Activated naive CD4-positive, alpha-beta T cell treated with Interleukin-2 at 50 U/mL for 16 hours (primary cell): ENCODE measurements around the gene RNF157.

Source experiments
- DNase-seq: peaks from one replicate; pipeline ENCODE4 v3.0.0-alpha.2; 2020

The RNF157 gene

GRCh38 chr17:76240461-76241203 lies at the start of gene RNF157:
TSS of gene RNF157 (minus strand) at chr17:76240493. CDS start at chr17:76240240, 253 bp downstream.
- peak; percentile 69 for DNase-seq

GRCh38 chr17:76281573-76282371 lies 41.5 kb upstream of the RNF157 start:
- DNase-seq, result no peak

GRCh38 chr17:76280650-76281049 lies 40.4 kb upstream of the RNF157 start:
- no peak for DNase-seq

DNA sequence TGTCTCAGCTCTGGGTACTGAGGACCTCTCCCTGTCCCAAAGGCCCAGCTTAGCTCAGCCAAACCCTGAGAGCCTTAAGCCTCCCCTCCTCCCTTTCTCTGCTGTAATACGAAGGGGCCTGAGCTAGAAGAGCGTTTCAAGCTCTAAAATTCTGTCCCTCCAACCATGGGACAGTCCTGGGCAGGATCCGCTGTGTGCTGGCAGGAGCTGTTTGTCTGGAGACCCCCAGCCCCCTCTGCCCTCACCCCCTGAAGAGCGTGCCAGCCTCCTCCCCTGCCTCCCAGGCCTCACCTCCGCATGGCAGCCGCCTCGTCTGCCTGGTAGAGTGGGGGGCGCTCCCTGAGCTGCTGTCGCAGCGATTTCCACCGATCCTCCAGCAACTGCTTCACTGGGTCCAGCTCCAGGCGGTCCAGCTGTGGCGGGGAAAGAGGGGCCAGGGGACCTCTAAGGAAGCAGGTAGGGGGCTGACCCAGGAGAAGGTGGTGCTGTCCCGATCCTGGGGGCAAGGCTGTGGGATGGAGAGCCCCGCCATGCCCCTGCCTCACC lies 39.5 kb upstream of the RNF157 start:
- no peak for DNase-seq

- peak; percentile 86 for DNase-seq
Observed at GRCh38 chr17:76278952-76279741, 38.9 kb upstream of the RNF157 start.

- DNase-seq, result no peak
Observed at GRCh38 chr17:76278268-76278908, 38.1 kb upstream of the RNF157 start.

- DNase-seq, result no peak
Observed at GRCh38 chr17:76277300-76278267, 37.3 kb upstream of the RNF157 start.

GRCh38 chr17:76276461-76277299 lies 36.4 kb upstream of the RNF157 start:
- DNase-seq, result no peak

- DNase-seq, result no peak
Observed at GRCh38 chr17:76276069-76276431, 35.8 kb upstream of the RNF157 start.

- no peak for DNase-seq
Observed at GRCh38 chr17:76275382-76276068, 35.2 kb upstream of the RNF157 start.

DNA sequence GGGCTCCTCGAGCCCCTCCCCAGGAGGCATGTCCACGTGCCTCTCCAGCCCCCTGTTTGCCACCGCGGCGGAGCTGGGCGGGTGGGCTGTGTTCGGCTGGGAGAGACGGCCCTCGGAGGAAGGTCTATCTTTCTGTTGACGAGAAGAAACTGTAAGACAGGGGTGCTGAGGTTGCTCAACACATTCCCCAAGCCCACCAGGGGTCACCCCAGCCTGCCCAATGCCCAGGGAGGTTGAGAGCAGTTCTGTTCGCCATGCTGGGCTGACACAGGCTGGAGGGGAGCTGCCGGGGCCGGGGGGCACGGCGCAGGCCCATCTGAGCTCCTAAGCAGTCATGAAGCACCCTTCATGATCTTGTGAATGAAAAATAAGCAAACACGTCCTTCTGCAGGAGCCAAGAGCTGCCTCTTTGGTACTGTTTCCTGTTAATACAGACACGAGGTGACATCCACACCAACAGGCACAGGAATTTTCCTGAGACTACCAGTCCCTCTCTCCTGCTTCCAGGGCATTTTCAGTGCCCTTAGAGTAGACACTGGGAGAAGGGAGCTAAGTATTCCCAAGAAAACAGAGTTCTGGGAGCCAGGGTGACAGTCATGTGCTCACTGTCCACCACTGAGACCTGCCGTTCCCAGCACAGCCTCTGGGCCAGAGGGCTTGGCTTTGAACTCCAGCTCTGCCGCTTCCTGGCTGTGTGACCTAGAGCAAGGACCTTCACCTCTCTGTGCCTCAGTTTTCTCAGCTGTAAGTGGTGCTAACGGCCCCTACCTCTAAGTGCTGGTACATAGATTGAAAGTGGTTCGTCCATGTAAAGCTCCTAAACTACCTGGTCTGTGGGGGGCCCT lies 34.0 kb upstream of the RNF157 start:
- no peak for DNase-seq

DNA sequence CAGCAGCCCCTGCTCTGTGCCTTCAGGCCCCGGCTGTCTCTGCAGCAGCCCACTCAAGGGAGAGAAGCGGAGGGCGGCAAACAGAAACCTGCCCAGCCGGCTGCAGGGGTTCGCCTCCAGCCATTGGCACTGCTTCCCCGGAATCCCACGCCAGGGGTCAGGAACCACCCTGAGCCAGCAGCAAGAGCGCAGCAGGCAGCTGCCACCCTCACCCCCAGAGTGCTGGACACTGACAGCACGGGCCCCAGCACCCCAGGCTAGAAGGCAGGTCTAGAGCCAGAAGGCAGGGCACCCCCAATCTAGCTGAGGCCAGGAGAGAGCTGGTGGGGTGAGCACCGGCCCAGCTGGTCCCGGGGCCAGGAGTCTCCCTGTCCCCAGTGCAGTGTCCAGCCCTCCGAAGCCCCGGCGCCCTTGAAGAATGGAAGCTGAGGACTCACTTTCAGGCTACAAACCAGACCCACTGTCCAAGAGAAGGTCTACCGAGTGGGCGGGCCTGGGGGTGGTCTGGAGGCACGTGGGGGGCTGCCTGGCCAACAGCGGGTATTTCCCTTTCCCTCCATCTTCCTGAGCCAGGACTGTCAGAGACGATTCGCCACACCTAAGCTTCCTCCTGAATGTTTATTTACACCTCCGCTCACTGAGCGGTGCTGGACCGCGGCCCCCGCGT lies 33.3 kb upstream of the RNF157 start:
- DNase-seq, result no peak

GRCh38 chr17:76272541-76273444 lies 32.5 kb upstream of the RNF157 start:
- DNase-seq, result peak; percentile 65

DNA sequence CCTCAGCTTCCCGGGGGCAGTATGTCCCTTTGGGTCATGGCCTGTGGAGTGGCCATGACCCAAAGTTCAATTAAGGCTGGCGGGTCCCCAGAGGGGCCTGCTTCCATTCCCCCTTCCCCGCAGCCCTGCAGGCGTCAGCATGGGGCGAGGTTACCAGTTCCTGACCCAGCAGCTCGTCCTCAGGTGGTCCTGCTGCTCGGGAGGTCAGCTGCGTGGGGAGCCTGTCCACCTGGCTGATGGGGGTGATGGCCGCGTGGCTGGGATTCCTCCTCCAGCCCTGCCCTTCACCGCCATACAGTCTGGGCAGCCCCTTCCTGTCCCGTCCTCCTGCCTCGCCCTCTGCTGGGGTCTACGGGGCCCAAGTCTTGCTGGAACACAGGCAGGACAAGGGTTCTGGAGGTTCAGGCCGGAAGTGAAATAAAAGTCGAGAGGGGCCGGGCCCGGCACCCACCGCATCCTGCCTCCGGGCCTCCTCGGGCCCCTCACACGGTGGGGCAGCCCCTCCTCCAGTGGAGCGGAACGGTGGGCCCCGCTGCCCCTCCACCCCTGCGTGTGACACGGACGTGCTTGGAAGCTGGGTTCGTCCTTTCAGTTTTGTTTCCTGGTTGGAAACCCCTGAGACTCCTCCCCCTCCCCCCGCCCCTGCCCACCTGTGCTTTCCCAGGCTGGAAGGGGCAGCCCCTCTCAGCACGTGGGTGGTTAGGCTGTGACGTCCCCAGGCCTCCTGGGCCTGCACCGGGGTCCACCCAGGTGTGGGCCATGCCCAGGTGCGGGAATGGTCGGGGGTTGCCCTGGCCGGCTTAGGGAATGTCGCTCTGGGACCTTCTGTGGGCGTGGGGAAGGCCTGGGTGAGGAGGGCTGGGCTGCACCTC lies 31.6 kb upstream of the RNF157 start:
- DNase-seq, result peak; percentile 85

GRCh38 chr17:76270770-76271668 lies 30.7 kb upstream of the RNF157 start:
- DNase-seq, result no peak
